H1 (cell line): ENCODE measurements around the gene ERO1B. TPM values are rescaled to one million over a fixed set of nuclear protein-coding genes. Genes with fewer than 3 reads are reported as not detected.

Experiments used
- CTCF ChIA-PET: fragments of 300-600 bp; sonication (Branson Sonifier 250); formaldehyde crosslinking; loops from one replicate; lab custom pipeline; 2021; ENCODE audit not compliant: partially characterized antibody; lab: Charles Lee
- POLR2A ChIA-PET: fragments of 300-600 bp; sonication (Branson Sonifier 250); formaldehyde crosslinking; loops from one replicate; lab custom pipeline; 2021; ENCODE audit warnings: inconsistent platforms; ENCODE audit not compliant: partially characterized antibody; lab: Charles Lee
- DNase-seq, 2 experiments: peaks; one replicate each; pipeline versions ENCODE4 v3.0.0 to v3.0.0-alpha.2; 2010 to 2022; ENCODE audit warnings: low spot score in 2 of 2, low read depth in 1 of 2, mixed read lengths in 1 of 2
- FAIRE-seq: peaks from 2 replicates; lab custom pipeline; 2011; peaks lifted over from hg19 to GRCh38; lab: Jason Lieb, UNC
- H2AFZ ChIP-seq: 2 replicates; pipeline ENCODE4 v1.8.1; 2012; ENCODE audit warnings: low read length, inconsistent platforms
- H2AK5ac ChIP-seq: 2 replicates; pipeline ENCODE4 v1.6.1; 2013; ENCODE audit warnings: low read depth, low read length
- H2BK120ac ChIP-seq: replicated peaks from 2 replicates; pipeline ENCODE3; 2013; ENCODE audit warnings: low read depth, low read length, inconsistent platforms
- H2BK12ac ChIP-seq: 2 replicates; pipeline ENCODE4 v1.6.1; 2013; ENCODE audit warnings: low read depth, low read length
- H2BK15ac ChIP-seq: 2 replicates; pipeline ENCODE4 v1.6.1; 2013; ENCODE audit warnings: low read length
- H2BK20ac ChIP-seq: 2 replicates; pipeline ENCODE4 v1.6.1; 2013; ENCODE audit warnings: low read length
- H2BK5ac ChIP-seq: 2 replicates; pipeline ENCODE4 v1.6.1; 2013; ENCODE audit warnings: low read depth, low read length
- H3K14ac ChIP-seq: 2 replicates; pipeline ENCODE4 v1.6.1; 2013; ENCODE audit warnings: inconsistent platforms; ENCODE audit not compliant: insufficient read length
- H3K18ac ChIP-seq: 2 replicates; pipeline ENCODE4 v1.6.1; 2013; ENCODE audit warnings: low read length; ENCODE audit errors: extremely low read depth
- H3K23ac ChIP-seq: 2 replicates; pipeline ENCODE4 v1.6.1; 2013; ENCODE audit warnings: inconsistent platforms; ENCODE audit not compliant: insufficient read length
- H3K23me2 ChIP-seq: 2 replicates; pipeline ENCODE4 v1.6.1; 2013; ENCODE audit warnings: low read depth, low read length
- H3K27ac ChIP-seq: 2 replicates; pipeline ENCODE4 v1.6.1; 2011; ENCODE audit warnings: low read depth, low read length, inconsistent platforms
- H3K27me3 ChIP-seq, 4 experiments: replicated peaks in 1 of 4; 1 replicate in 1 of 4; 2 replicates in 3 of 4; pipeline versions ENCODE4 v1.6.1 to v1.8.1; 2011 to 2013; ENCODE audit warnings: low read length in 3 of 4, mild to moderate bottlenecking in 3 of 4, inconsistent platforms in 2 of 4, mixed read lengths in 2 of 4, moderate library complexity in 1 of 4; ENCODE audit not compliant: control insufficient read depth in 3 of 4, insufficient read depth in 3 of 4; ENCODE audit errors: extremely low read depth in 1 of 4
- H3K36me3 ChIP-seq, 4 experiments: 2 replicates each; pipeline versions ENCODE4 v1.6.1 to v1.8.1; 2011 to 2013; ENCODE audit warnings: mild to moderate bottlenecking in 4 of 4, low read length in 3 of 4, moderate library complexity in 2 of 4, control low read depth in 1 of 4, inconsistent platforms in 1 of 4; ENCODE audit not compliant: insufficient read depth in 4 of 4, control insufficient read depth in 2 of 4
- H3K4ac ChIP-seq: replicated peaks from 2 replicates; pipeline ENCODE3; 2013; ENCODE audit warnings: low read length, low read depth, mixed read lengths, inconsistent platforms; ENCODE audit not compliant: insufficient read length
- H3K4me1 ChIP-seq, 4 experiments: replicated peaks in 1 of 4; 1 replicate in 1 of 4; 2 replicates in 3 of 4; pipeline versions ENCODE4 v1.6.1 to v1.8.1; 2011 to 2013; ENCODE audit warnings: low read length in 3 of 4, inconsistent platforms in 2 of 4, mixed read lengths in 1 of 4; ENCODE audit not compliant: insufficient read depth in 4 of 4, control insufficient read depth in 3 of 4
- H3K4me2 ChIP-seq, 2 experiments: 2 replicates each; pipeline versions ENCODE4 v1.6.1 to v1.8.1; 2011 to 2013; ENCODE audit warnings: low read depth in 2 of 2, low read length in 2 of 2, control low read depth in 1 of 2, inconsistent platforms in 1 of 2, mild to moderate bottlenecking in 1 of 2; ENCODE audit not compliant: insufficient read depth in 1 of 2
- H3K4me3 ChIP-seq, 4 experiments: fragments of 200-600, 300-600 bp in 1 of 4; sonication (generic), shearing (Covaris generic), sonication (Bioruptor Twin) in 1 of 4; 2 replicates each; pipeline versions ENCODE4 v1.5.1 to v1.8.1; 2011 to 2016; ENCODE audit warnings: low read length in 4 of 4, low read depth in 3 of 4, control low read depth in 2 of 4, inconsistent platforms in 2 of 4, mild to moderate bottlenecking in 2 of 4, mixed read lengths in 1 of 4, moderate library complexity in 1 of 4; ENCODE audit not compliant: insufficient read depth in 2 of 4; ENCODE audit errors: extremely low read depth in 1 of 4
- H3K56ac ChIP-seq: replicated peaks from 2 replicates; pipeline ENCODE3; 2013; ENCODE audit warnings: low read depth, mild to moderate bottlenecking, mixed read lengths, low read length, inconsistent platforms; ENCODE audit not compliant: insufficient read length
- H3K79me1 ChIP-seq: 2 replicates; pipeline ENCODE4 v1.6.1; 2013; ENCODE audit warnings: low read depth, low read length, control low read depth
- H3K79me2 ChIP-seq, 2 experiments: 2 replicates each; pipeline versions ENCODE4 v1.6.1 to v1.8.1; 2012 to 2013; ENCODE audit warnings: low read length in 2 of 2, mild to moderate bottlenecking in 2 of 2, inconsistent platforms in 1 of 2; ENCODE audit not compliant: insufficient read depth in 2 of 2, control insufficient read depth in 1 of 2
- H3K9ac ChIP-seq, 4 experiments: replicated peaks in 1 of 4; 1 replicate in 1 of 4; 2 replicates in 3 of 4; pipeline versions ENCODE4 v1.6.1 to v1.8.1; 2011 to 2013; ENCODE audit warnings: low read depth in 3 of 4, low read length in 3 of 4, control low read depth in 2 of 4, mild to moderate bottlenecking in 2 of 4, moderate library complexity in 2 of 4, inconsistent platforms in 1 of 4; ENCODE audit errors: extremely low read depth in 1 of 4
- H3K9me3 ChIP-seq, 2 experiments: 2 replicates each; pipeline versions ENCODE4 v1.6.1 to v1.8.1; 2012 to 2013; ENCODE audit warnings: mild to moderate bottlenecking in 2 of 2, moderate library complexity in 2 of 2, control low read depth in 1 of 2, inconsistent platforms in 1 of 2, low read depth in 1 of 2, low read length in 1 of 2, mixed read lengths in 1 of 2; ENCODE audit not compliant: insufficient read depth in 2 of 2
- H4K20me1 ChIP-seq, 2 experiments: replicated peaks in 1 of 2; 2 replicates each; pipeline versions ENCODE3 to v1.8.1; 2011 to 2013; ENCODE audit warnings: inconsistent platforms in 2 of 2, low read length in 2 of 2, mild to moderate bottlenecking in 1 of 2; ENCODE audit not compliant: insufficient read depth in 2 of 2, control insufficient read depth in 1 of 2
- H4K5ac ChIP-seq: 2 replicates; pipeline ENCODE4 v1.6.1; 2013; ENCODE audit warnings: low read length, low read depth, mixed read lengths, inconsistent platforms; ENCODE audit not compliant: insufficient read length
- H4K8ac ChIP-seq: 2 replicates; pipeline ENCODE4 v1.8.0; 2013; ENCODE audit warnings: mild to moderate bottlenecking, moderate library complexity, low read length, inconsistent platforms; ENCODE audit not compliant: insufficient read depth; ENCODE audit errors: extremely low read depth
- H4K91ac ChIP-seq: replicated peaks from 2 replicates; pipeline ENCODE3; 2013; ENCODE audit warnings: low read length, mixed read lengths, inconsistent platforms; ENCODE audit not compliant: insufficient read length
- SAP30 ChIP-seq: fragments of 300-600 bp; sonication (generic); IDR thresholded peaks from 2 replicates; pipeline ENCODE4 v1.7.1; 2012; ENCODE audit warnings: low read length, moderate library complexity, mild to moderate bottlenecking, inconsistent platforms; ENCODE audit not compliant: insufficient read depth, insufficient replicate concordance
- SIN3A ChIP-seq, 2 experiments: IDR thresholded peaks in 1 of 2; conservative IDR thresholded peaks in 1 of 2; 2 replicates each; pipeline ENCODE4 v1.6.1; 2011 to 2012; ENCODE audit warnings: low read length in 2 of 2, improper control_type of control experiment in 1 of 2, low read depth in 1 of 2, mild to moderate bottlenecking in 1 of 2
- WGBS, 2 experiments: shearing (Covaris generic) in 1 of 2; methylation state at CpG; one replicate each; pipeline versions ENCODE4 v1.1.6 to v1.1.7; 2013 to 2015; ENCODE audit warnings: low lambda C conversion rate in 2 of 2, mixed read lengths in 2 of 2, inconsistent platforms in 1 of 2, low coverage in 1 of 2, missing lambda C conversion rate in 1 of 2; ENCODE audit not compliant: insufficient replicate concordance in 2 of 2, insufficient coverage in 1 of 2, insufficient read length in 1 of 2; ENCODE audit errors: extremely low coverage in 1 of 2, missing lambda C conversion rate in 1 of 2; 5-methylcytosine and 5-hydroxymethylcytosine counted together
- polyA plus RNA-seq, 7 experiments: library from polyadenylated mRNA; depleted of rRNA in 3 of 7; stranded (reverse) in 5 of 7; unstranded in 2 of 7; fragments of >200 nt in 5 of 7; fragments of 200-250 nt in 2 of 7; gene quantifications; 1 replicate in 5 of 7; 2 replicates in 1 of 7; 4 replicates in 1 of 7; pipeline versions ENCODE4 v1.2.1 to v1.2.3, GENCODE V29; 2011 to 2013; ENCODE audit warnings: missing spikeins in 2 of 7, mixed read lengths in 2 of 7
- total RNA-seq: library from RNA; stranded (reverse); fragmentation: NEBNext Ultra II Directional; extraction: Animal tissue kit (Norgen Biotek cat#: 25700); gene quantifications from 2 replicates; pipeline ENCODE4 v1.2.1, GENCODE V29; 2021

Gene ERO1B
- total and polyA plus RNA-seq, 2 of the 8 experiments (the other 6 are each of a cell fraction or from before 2014, with no cell fraction given), result 0.74 to 5.6 TPM

- no peak overlapping the region for H3K4me2 ChIP-seq
- H4K20me1 ChIP-seq, result no peaks in the 10 kb centered on the region
- H3K23me2 ChIP-seq, result no peaks in the 10 kb centered on the region
- H3K79me1 ChIP-seq, result no peaks in the 10 kb centered on the region
- POLR2A ChIA-PET, result interaction anchor here (1.0 kb wide), 1 partner anchor 12 kb away, joined by 3 read pairs; no protein-coding TSS in a partner anchor
- H3K4me1 ChIP-seq, result no peaks in the 10 kb centered on the region
- no peak overlapping the region for H3K4ac ChIP-seq
- H3K4me3 ChIP-seq, result no peak overlapping the region
- H4K5ac ChIP-seq, result no peak overlapping the region
- H3K27me3 ChIP-seq, result no peaks in the 10 kb centered on the region
- no peak overlapping the region for H3K9ac ChIP-seq
- H2AFZ ChIP-seq, result no peak overlapping the region
- no peak overlapping the region for H2BK20ac ChIP-seq
- no peak overlapping the region for H4K8ac ChIP-seq
- H2BK15ac ChIP-seq, result no peak overlapping the region
- no peak overlapping the region for H2BK120ac ChIP-seq
- 40% methylated on average over 1 of the region's 1 CpG; no CpG with 5 or more reads in 1 of the 2 experiments for WGBS, 2 experiments
- H3K9me3 ChIP-seq, result peaks cover 0 to 15% of the 10 kb centered on the region in 2 experiments; a peak in 2 of 4 replicates
- no peak overlapping the region for H3K18ac ChIP-seq
- no peak overlapping the region for H3K56ac ChIP-seq
- H3K27ac ChIP-seq, result no peak overlapping the region
- no peaks in the 10 kb centered on the region for H3K79me2 ChIP-seq
- H3K36me3 ChIP-seq, result no peaks in the 10 kb centered on the region
- DNase-seq (no peak), FAIRE-seq (no peak)
- CTCF ChIA-PET, result interaction anchor here (1.6 to 1.7 kb wide), 2 partner anchors 11 to 222 kb away, joined by 3 to 4 read pairs; no protein-coding TSS in a partner anchor
- no peak overlapping the region for H3K14ac ChIP-seq
- H2BK12ac ChIP-seq, result no peak overlapping the region
- H3K23ac ChIP-seq, result no peak overlapping the region
- H4K91ac ChIP-seq, result no peak overlapping the region
- H2BK5ac ChIP-seq, result no peak overlapping the region
- no peak overlapping the region for H2AK5ac ChIP-seq
- no peak for TF ChIP-seq SIN3A (conservative IDR thresholded peaks at IDR 0.05 in 1 of 2, IDR thresholded peaks at IDR 0.05 in 1 of 2; ENCODE audit: low read depth in 1 of 2, low read length in 2 of 2)
- no peak for TF ChIP-seq SAP30
These were observed 44.7 kb upstream of the ERO1B start for GRCh38 chr1:236326432-236326831.
